Uterus (tissue), 2 donors: ENCODE data around the gene GRIK4.

Experiments
- POLR2A ChIP-seq, 2 donors: fragments of 450-650 bp; IDR thresholded peaks; one replicate each; pipeline ENCODE4 v1.6.1; 2016; ENCODE audit warnings: antibody characterized with exemption in 2 of 2, mild to moderate bottlenecking in 1 of 2, moderate library complexity in 1 of 2
- TF ChIP-seq, protein P1 (sequence below), 4 experiments: fragments of 200-600 bp in 2 of 4; fragments of 450-650 bp in 2 of 4; sonication (generic) in 2 of 4; IDR thresholded peaks; one replicate each; pipeline ENCODE4 v1.5.1; 2016 to 2019; ENCODE audit warnings: antibody characterized with exemption in 4 of 4, mild to moderate bottlenecking in 2 of 4, moderate library complexity in 1 of 4

DNA sequence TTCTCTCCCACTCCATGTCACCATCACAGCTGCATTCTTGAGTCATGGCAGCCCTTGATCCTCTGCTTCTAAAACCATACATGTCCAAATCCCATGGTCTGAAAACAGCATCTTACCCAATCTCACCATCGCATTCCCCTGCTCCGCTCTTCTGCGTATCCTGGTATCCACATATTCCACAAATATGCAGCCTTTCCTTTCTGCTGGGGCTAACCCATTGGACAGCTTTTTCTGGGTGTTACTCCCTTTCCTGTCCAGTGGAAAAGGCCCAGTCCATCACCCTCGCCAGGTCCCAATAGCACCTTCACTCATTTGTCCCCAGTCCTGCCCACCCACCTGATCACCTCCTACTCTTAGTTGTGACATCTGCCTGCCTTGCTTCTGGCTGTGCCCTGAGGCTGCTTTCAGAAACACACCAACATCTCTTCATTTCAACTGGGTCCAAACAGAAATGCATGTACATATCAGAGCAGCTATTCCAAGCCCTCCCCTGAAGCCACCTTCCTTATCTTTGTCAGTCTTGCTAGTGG is 274.7 kb downstream of the GRIK4 start:
- TF ChIP-seq, protein P1, sequence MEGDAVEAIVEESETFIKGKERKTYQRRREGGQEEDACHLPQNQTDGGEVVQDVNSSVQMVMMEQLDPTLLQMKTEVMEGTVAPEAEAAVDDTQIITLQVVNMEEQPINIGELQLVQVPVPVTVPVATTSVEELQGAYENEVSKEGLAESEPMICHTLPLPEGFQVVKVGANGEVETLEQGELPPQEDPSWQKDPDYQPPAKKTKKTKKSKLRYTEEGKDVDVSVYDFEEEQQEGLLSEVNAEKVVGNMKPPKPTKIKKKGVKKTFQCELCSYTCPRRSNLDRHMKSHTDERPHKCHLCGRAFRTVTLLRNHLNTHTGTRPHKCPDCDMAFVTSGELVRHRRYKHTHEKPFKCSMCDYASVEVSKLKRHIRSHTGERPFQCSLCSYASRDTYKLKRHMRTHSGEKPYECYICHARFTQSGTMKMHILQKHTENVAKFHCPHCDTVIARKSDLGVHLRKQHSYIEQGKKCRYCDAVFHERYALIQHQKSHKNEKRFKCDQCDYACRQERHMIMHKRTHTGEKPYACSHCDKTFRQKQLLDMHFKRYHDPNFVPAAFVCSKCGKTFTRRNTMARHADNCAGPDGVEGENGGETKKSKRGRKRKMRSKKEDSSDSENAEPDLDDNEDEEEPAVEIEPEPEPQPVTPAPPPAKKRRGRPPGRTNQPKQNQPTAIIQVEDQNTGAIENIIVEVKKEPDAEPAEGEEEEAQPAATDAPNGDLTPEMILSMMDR (IDR thresholded peaks at IDR 0.05), result no peak
- no peak for TF ChIP-seq POLR2A (IDR thresholded peaks at IDR 0.05)
